ENCODE data around the gene ENO3.

DNA sequence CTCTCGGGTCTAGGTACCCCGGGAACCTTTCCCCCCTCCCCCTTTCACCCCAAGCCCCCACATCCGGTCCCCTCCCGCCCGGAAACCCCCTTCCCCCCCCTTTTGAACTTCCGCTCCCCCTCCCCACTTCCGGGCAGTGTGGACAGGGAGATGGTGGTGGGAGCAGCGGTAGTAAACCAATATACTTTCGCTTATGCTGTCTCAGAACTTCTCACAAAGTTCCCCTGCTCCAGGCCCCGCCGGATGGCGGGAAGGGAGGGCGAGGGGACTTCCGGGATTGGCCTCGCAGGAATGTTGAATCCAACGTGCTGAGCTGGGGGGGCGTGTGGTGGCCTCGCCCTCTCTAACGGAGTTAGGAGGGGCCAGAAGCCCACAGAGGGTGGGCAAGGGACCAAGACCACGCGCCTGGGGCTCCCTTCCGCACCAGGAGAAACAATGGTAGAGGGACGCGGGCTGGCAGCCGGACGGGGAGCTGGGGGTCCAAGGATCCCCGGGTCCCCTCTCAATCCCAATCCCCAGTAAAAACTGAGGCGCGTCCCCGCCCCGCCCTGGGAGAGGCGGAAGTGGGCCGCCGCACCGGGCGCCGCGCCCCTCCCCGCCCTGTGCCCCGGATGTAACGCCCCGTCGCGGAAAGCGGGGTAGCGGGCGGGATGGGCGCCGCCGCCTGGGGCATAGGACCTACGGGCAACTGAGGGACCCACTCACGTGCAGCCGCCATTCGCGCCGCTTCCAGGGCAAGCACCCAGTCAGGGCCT is 3.3 kb upstream of the ENO3 start:
- TF ChIP-seq FOXJ3 (CRISPR knock-in tag; IDR thresholded peaks at IDR 0.05) (no peak), NRF1 (IDR thresholded peaks at IDR 0.05; ENCODE audit: low read depth, low read length) (no peak), EP300 (IDR thresholded peaks at IDR 0.05; ENCODE audit: borderline replicate concordance in 1 of 2, low read depth in 1 of 2, low read length in 1 of 2) (no peak), POLR2AphosphoS5 (IDR thresholded peaks at IDR 0.05; ENCODE audit: low read depth, low read length) (peak; percentile 65), ZBTB33 (IDR thresholded peaks at IDR 0.05; ENCODE audit: borderline replicate concordance, low read depth) (no peak), JUND (IDR thresholded peaks at IDR 0.05) (no peak)
- TF ChIP-seq, protein P1, sequence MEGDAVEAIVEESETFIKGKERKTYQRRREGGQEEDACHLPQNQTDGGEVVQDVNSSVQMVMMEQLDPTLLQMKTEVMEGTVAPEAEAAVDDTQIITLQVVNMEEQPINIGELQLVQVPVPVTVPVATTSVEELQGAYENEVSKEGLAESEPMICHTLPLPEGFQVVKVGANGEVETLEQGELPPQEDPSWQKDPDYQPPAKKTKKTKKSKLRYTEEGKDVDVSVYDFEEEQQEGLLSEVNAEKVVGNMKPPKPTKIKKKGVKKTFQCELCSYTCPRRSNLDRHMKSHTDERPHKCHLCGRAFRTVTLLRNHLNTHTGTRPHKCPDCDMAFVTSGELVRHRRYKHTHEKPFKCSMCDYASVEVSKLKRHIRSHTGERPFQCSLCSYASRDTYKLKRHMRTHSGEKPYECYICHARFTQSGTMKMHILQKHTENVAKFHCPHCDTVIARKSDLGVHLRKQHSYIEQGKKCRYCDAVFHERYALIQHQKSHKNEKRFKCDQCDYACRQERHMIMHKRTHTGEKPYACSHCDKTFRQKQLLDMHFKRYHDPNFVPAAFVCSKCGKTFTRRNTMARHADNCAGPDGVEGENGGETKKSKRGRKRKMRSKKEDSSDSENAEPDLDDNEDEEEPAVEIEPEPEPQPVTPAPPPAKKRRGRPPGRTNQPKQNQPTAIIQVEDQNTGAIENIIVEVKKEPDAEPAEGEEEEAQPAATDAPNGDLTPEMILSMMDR (IDR thresholded peaks at IDR 0.05): no peak
